Endodermal cell (in vitro differentiated cells): ENCODE results near the gene CDKN2D. TPM values are rescaled to one million over a fixed set of nuclear protein-coding genes. Genes with fewer than 3 reads are reported as not detected.

Experiments
- DNase-seq: peaks from one replicate; pipeline ENCODE4 v3.0.0-alpha.2; 2017
- H3K27ac ChIP-seq: 2 replicates; pipeline ENCODE4 v1.5.1; 2013; ENCODE audit warnings: mild to moderate bottlenecking, low read depth, low read length, moderate library complexity
- H3K27me3 ChIP-seq: 2 replicates; pipeline ENCODE4 v1.6.1; 2013; ENCODE audit warnings: mild to moderate bottlenecking, low read length, moderate library complexity; ENCODE audit not compliant: insufficient read depth, control insufficient read depth, poor library complexity, severe bottlenecking
- H3K36me3 ChIP-seq: 2 replicates; pipeline ENCODE4 v1.7.0; 2013; ENCODE audit warnings: mild to moderate bottlenecking, low read length, moderate library complexity; ENCODE audit not compliant: control insufficient read depth, insufficient read depth
- H3K4me1 ChIP-seq: one replicate; pipeline ENCODE4 v1.7.0; 2013; ENCODE audit warnings: low read length; ENCODE audit not compliant: control insufficient read depth, insufficient read depth
- H3K4me3 ChIP-seq: 2 replicates; pipeline ENCODE4 v1.5.1; 2013; ENCODE audit warnings: mild to moderate bottlenecking, low read length, moderate library complexity
- H3K9ac ChIP-seq: 2 replicates; pipeline ENCODE4 v1.6.1; 2013; ENCODE audit warnings: mild to moderate bottlenecking, low read length, moderate library complexity; ENCODE audit not compliant: poor library complexity, severe bottlenecking; ENCODE audit errors: extremely low read depth
- H3K9me3 ChIP-seq: 2 replicates; pipeline ENCODE4 v1.6.1; 2013; ENCODE audit warnings: mild to moderate bottlenecking, low read length, moderate library complexity; ENCODE audit not compliant: control insufficient read depth
- H3K27ac Mint-ChIP-seq: 2 replicates; pipeline ENCODE4 v1.8.0; 2020; ENCODE audit warnings: mixed read lengths
- H3K27me3 Mint-ChIP-seq: 2 replicates; pipeline ENCODE4 v1.8.0; 2021; ENCODE audit warnings: mild to moderate bottlenecking, mixed read lengths; ENCODE audit not compliant: insufficient read depth
- H3K36me3 Mint-ChIP-seq: 2 replicates; pipeline ENCODE4 v1.8.0; 2020; ENCODE audit warnings: low read depth, mixed read lengths
- H3K4me1 Mint-ChIP-seq: 2 replicates; pipeline ENCODE4 v1.8.0; 2020; ENCODE audit warnings: mixed read lengths
- H3K4me3 Mint-ChIP-seq: 2 replicates; pipeline ENCODE4 v1.8.0; 2020; ENCODE audit warnings: mild to moderate bottlenecking, moderate library complexity, mixed read lengths
- H3K9me3 Mint-ChIP-seq: 2 replicates; pipeline ENCODE4 v1.8.0; 2020; ENCODE audit warnings: mild to moderate bottlenecking, mixed read lengths
- CTCF ChIP-seq: fragments of 200-600 bp; sonication (generic); conservative IDR thresholded peaks from 2 replicates; pipeline ENCODE4 v1.5.0; 2021; ENCODE audit warnings: antibody characterized with exemption, mild to moderate bottlenecking
- WGBS, 2 experiments: methylation state at CpG; one replicate each; pipeline versions ENCODE4 v1.1.5 to v1.1.7; 2013; ENCODE audit warnings: missing lambda C conversion rate in 2 of 2, mixed read lengths in 1 of 2; ENCODE audit not compliant: insufficient coverage in 1 of 2, insufficient read length in 1 of 2; 5-methylcytosine and 5-hydroxymethylcytosine counted together
- total RNA-seq, 2 donors: library from RNA; stranded (reverse); fragmentation: NEBNext Ultra II Directional in 1 of 2; extraction: Animal tissue kit (Norgen Biotek cat#: 25700) in 1 of 2; gene quantifications; 2 replicates in 1 of 2; 3 replicates in 1 of 2; pipeline ENCODE4 v1.2.1, GENCODE V29; 2021

CDKN2D gene
- total RNA-seq, 2 donors from 2014 or later = 3.5 to 4.6 TPM

- no peaks in the 10 kb centered on the region for H3K9me3 ChIP-seq
- WGBS, 2 experiments = 88 to 97% methylated on average over 6 of the region's 7 CpGs
- no peak overlapping the region for H3K4me3 ChIP-seq
- no peak for DNase-seq
- no peaks in the 10 kb centered on the region for H3K9me3 Mint-ChIP-seq
- no peaks in the 10 kb centered on the region for H3K4me1 ChIP-seq
- no peaks in the 10 kb centered on the region for H3K36me3 Mint-ChIP-seq
- peaks cover 5% of the 10 kb centered on the region for H3K27me3 Mint-ChIP-seq
- H3K27me3 ChIP-seq = no peaks in the 10 kb centered on the region
- no peak for TF ChIP-seq CTCF
- H3K27ac Mint-ChIP-seq = no peak overlapping the region
- H3K4me3 Mint-ChIP-seq = no peak overlapping the region
- no peak overlapping the region for H3K9ac ChIP-seq
- H3K4me1 Mint-ChIP-seq = no peaks in the 10 kb centered on the region
- no peaks in the 10 kb centered on the region for H3K36me3 ChIP-seq
- H3K27ac ChIP-seq = no peak overlapping the region
Observed at GRCh38 chr19:10525636-10526035, 43.1 kb downstream of the CDKN2D start.

GRCh38 chr19:10523135-10523636, 45.6 kb downstream of the CDKN2D start:
- Mint-ChIP-seq H3K4me3 (no peak overlapping the region), H3K27ac (no peak overlapping the region), H3K4me1 (peaks cover 6% of the 10 kb centered on the region), H3K27me3 (peaks cover 25% of the 10 kb centered on the region), H3K9me3 (no peaks in the 10 kb centered on the region), H3K36me3 (no peaks in the 10 kb centered on the region)
- Histone ChIP-seq H3K9ac (no peak overlapping the region), H3K4me3 (no peak overlapping the region), H3K27ac (no peak overlapping the region), H3K9me3 (no peaks in the 10 kb centered on the region), H3K27me3 (peaks cover 15% of the 10 kb centered on the region), H3K4me1 (no peaks in the 10 kb centered on the region), H3K36me3 (no peaks in the 10 kb centered on the region)
- no peak for TF ChIP-seq CTCF
- 79 to 100% methylated on average over 1 to 2 of the region's 3 CpGs for WGBS, 2 experiments
- no peak for DNase-seq

DNA sequence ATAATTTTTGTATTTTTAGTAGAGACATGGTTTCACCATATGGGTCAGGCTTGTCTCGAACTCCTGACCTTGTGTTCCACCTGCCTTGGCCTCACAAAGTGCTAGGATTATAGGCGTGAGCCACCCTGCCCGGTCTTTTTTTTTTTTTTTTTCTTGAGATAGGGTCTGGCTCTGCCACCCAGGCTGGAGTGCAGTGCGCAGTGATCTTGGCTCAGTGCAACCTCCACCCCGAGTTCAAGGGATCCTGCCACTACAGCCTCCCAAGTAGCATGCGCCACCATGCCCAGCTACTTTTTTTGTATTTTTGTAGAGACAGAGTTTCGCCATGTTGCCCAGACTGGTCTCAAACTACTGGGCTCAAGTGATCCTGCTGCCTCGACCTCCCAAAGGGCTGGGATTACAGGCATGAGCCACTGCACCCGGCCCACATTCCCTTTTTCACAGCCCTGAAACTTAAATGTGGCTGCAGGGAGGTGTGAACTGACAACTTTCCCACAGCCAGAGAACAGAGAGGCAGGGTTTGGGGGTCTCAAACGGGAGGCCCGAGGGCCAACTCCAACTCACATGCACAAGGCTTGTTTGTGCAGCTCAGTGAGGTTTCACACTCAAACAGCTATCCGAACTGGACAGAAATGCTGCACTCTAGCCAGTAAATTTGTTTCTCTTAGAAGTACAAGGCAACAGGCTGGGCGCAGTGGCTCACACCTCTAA, 47.2 kb downstream of the CDKN2D start:
- H3K4me1 Mint-ChIP-seq = peaks cover 11% of the 10 kb centered on the region
- peaks cover 31% of the 10 kb centered on the region for H3K27me3 ChIP-seq
- no peak overlapping the region for H3K4me3 ChIP-seq
- peak; percentile 65 for DNase-seq
- no peak overlapping the region for H3K27ac ChIP-seq
- H3K36me3 ChIP-seq = no peaks in the 10 kb centered on the region
- peaks cover 35% of the 10 kb centered on the region for H3K27me3 Mint-ChIP-seq
- H3K9ac ChIP-seq = no peak overlapping the region
- WGBS, 2 experiments = 87 to 91% methylated on average over 12 to 13 of the region's 13 CpGs
- H3K9me3 ChIP-seq = no peaks in the 10 kb centered on the region
- no peaks in the 10 kb centered on the region for H3K9me3 Mint-ChIP-seq
- no peak for TF ChIP-seq CTCF
- H3K27ac Mint-ChIP-seq = no peak overlapping the region
- H3K4me1 ChIP-seq = no peaks in the 10 kb centered on the region
- H3K36me3 Mint-ChIP-seq = no peaks in the 10 kb centered on the region
- no peak overlapping the region for H3K4me3 Mint-ChIP-seq
